ENCODE results near the gene RBSN.

The RBSN gene

GRCh38 chr3:15064299-15064834 is 34.6 kb downstream of the RBSN start:
- no peak for DNase-seq (ENCODE audit: low read depth)
- peak overlapping the region; percentile 94 for H3K4me3 ChIP-seq (ENCODE audit: low read depth, low read length)

- DNase-seq (ENCODE audit: low read depth), result no peak
- peak overlapping the region; percentile 94 for H3K4me3 ChIP-seq (ENCODE audit: low read depth, low read length)
Observed at GRCh38 chr3:15063656-15064286, 35.2 kb downstream of the RBSN start.

- DNase-seq (ENCODE audit: low read depth), result no peak
- no peak overlapping the region for H3K4me3 ChIP-seq (ENCODE audit: low read depth, low read length)
Observed at GRCh38 chr3:15063238-15063637, 35.7 kb downstream of the RBSN start.

- no peak overlapping the region for H3K4me3 ChIP-seq (ENCODE audit: low read depth, low read length)
Observed at GRCh38 chr3:15060029-15060428, 38.9 kb downstream of the RBSN start.

GRCh38 chr3:15056676-15057404 is 42.1 kb downstream of the RBSN start:
- no peak for DNase-seq (ENCODE audit: low read depth)
- H3K4me3 ChIP-seq (ENCODE audit: low read depth, low read length), result no peak overlapping the region

More at GRCh38 chr3:15060029-15060428, 38.9 kb downstream of the RBSN start:
- no peak for DNase-seq (ENCODE audit: low read depth)

- no peak overlapping the region for H3K4me3 ChIP-seq (ENCODE audit: low read depth, low read length)
- DNase-seq (ENCODE audit: low read depth), result no peak
Observed at GRCh38 chr3:15055019-15055557, 43.9 kb downstream of the RBSN start.

GRCh38 chr3:15053541-15053940 is 45.4 kb downstream of the RBSN start:
- DNase-seq (ENCODE audit: low read depth), result no peak

GRCh38 chr3:15052335-15053242 is 46.4 kb downstream of the RBSN start:
- no peak overlapping the region for H3K4me3 ChIP-seq (ENCODE audit: low read depth, low read length)
- no peak for DNase-seq (ENCODE audit: low read depth)

More at GRCh38 chr3:15053541-15053940, 45.4 kb downstream of the RBSN start:
- no peak overlapping the region for H3K4me3 ChIP-seq (ENCODE audit: low read depth, low read length)

- DNase-seq (ENCODE audit: low read depth), result no peak
- H3K4me3 ChIP-seq (ENCODE audit: low read depth, low read length), result no peak overlapping the region
Observed at GRCh38 chr3:15051531-15051930, 47.4 kb downstream of the RBSN start.

GRCh38 chr3:15050405-15051092 is 48.4 kb downstream of the RBSN start:
- H3K4me3 ChIP-seq (ENCODE audit: low read depth, low read length), result no peak overlapping the region
- DNase-seq (ENCODE audit: low read depth), result no peak

GRCh38 chr3:15049584-15049983 is 49.4 kb downstream of the RBSN start:
- H3K4me3 ChIP-seq (ENCODE audit: low read depth, low read length), result no peak overlapping the region
- DNase-seq (ENCODE audit: low read depth), result no peak

GRCh38 chr3:15045667-15046066 is 53.3 kb downstream of the RBSN start:
- DNase-seq (ENCODE audit: low read depth), result no peak
- H3K4me3 ChIP-seq (ENCODE audit: low read depth, low read length), result no peak overlapping the region

- no peak for DNase-seq (ENCODE audit: low read depth)
- H3K4me3 ChIP-seq (ENCODE audit: low read depth, low read length), result no peak overlapping the region
Observed at GRCh38 chr3:15044326-15044725, 54.6 kb downstream of the RBSN start.

GRCh38 chr3:15043408-15044171 is 55.4 kb downstream of the RBSN start:
- no peak for DNase-seq (ENCODE audit: low read depth)
- no peak overlapping the region for H3K4me3 ChIP-seq (ENCODE audit: low read depth, low read length)

GRCh38 chr3:15042936-15043335 is 56.0 kb downstream of the RBSN start:
- H3K4me3 ChIP-seq (ENCODE audit: low read depth, low read length), result no peak overlapping the region
- no peak for DNase-seq (ENCODE audit: low read depth)

- no peak for DNase-seq (ENCODE audit: low read depth)
- H3K4me3 ChIP-seq (ENCODE audit: low read depth, low read length), result no peak overlapping the region
Observed at GRCh38 chr3:15041950-15042349, 57.0 kb downstream of the RBSN start.

GRCh38 chr3:15040844-15041243 is 58.1 kb downstream of the RBSN start:
- H3K4me3 ChIP-seq (ENCODE audit: low read depth, low read length), result no peak overlapping the region
- no peak for DNase-seq (ENCODE audit: low read depth)

- no peak for DNase-seq (ENCODE audit: low read depth)
- no peak overlapping the region for H3K4me3 ChIP-seq (ENCODE audit: low read depth, low read length)
Observed at GRCh38 chr3:15038306-15038705, 60.6 kb downstream of the RBSN start.
